K562 (cell line): Measurements from ENCODE around the gene EFNA2. TPM values are rescaled to one million over a fixed set of nuclear protein-coding genes. Genes with fewer than 3 reads are reported as not detected.

Experiments used
- C11orf30 ChIP-seq: fragments of 450-650 bp; IDR thresholded peaks from 2 replicates; pipeline ENCODE4 v1.6.1; 2016; ENCODE audit warnings: low read depth, mild to moderate bottlenecking
- ESRRB ChIP-seq: fragments of 250-450 bp; sonication (Bioruptor Pico); IDR thresholded peaks from 2 replicates; pipeline ENCODE4 v1.5.0; 2020; ENCODE audit warnings: mild to moderate bottlenecking, moderate library complexity, borderline replicate concordance
- FOXJ3 ChIP-seq: sonication (generic); formaldehyde crosslinking; IDR thresholded peaks from 2 replicates; pipeline ENCODE4 v1.4.0; 2020; ENCODE audit warnings: mild to moderate bottlenecking, missing genetic modification reagents
- SIRT6 ChIP-seq: IDR thresholded peaks from one replicate; pipeline ENCODE4 v1.6.1; 2012; ENCODE audit warnings: low read depth, mild to moderate bottlenecking, control low read depth, inconsistent platforms, low read length, moderate library complexity
- USF1 ChIP-seq: sonication (generic); formaldehyde crosslinking; IDR thresholded peaks from 2 replicates; pipeline ENCODE4 v1.9.0; 2022; ENCODE audit warnings: mild to moderate bottlenecking, missing genetic modification reagents
- ZNF639 ChIP-seq, 2 experiments: fragments of 200-800 bp in 1 of 2; sonication (Bioruptor generic) in 1 of 2; sonication (generic) in 1 of 2; formaldehyde crosslinking in 1 of 2; IDR thresholded peaks in 1 of 2; conservative IDR thresholded peaks in 1 of 2; 2 replicates each; pipeline versions ENCODE4 v1.5.0 to v1.6.1; 2016 to 2020; ENCODE audit warnings: missing compliant biosample characterization in 1 of 2, missing genetic modification characterization in 1 of 2, missing genetic modification reagents in 1 of 2
- polyA plus RNA-seq, 8 experiments: library from polyadenylated mRNA; depleted of rRNA in 4 of 8; stranded (reverse) in 5 of 8; unstranded in 3 of 8; fragments of >200 nt; fragmentation: Nextera tagmentation in 2 of 8; fragmentation: Illumina TruSeq in 1 of 8; extraction: Ambion mirVana in 2 of 8; extraction: Trizol in 1 of 8; gene quantifications; 2 replicates each; pipeline versions ENCODE4 v1.2.1 to v1.2.3, GENCODE V29; 2011 to 2014; ENCODE audit warnings: inconsistent platforms in 1 of 8, missing spikeins in 1 of 8
- total RNA-seq, 7 experiments: library from RNA; depleted of rRNA in 6 of 7; stranded (reverse); fragments of >200 nt in 6 of 7; fragmentation: Illumina TruSeq in 2 of 7; extraction: Trizol in 2 of 7; gene quantifications; 2 replicates each; pipeline versions ENCODE4 v1.2.1 to v1.2.3, GENCODE V29; 2011 to 2021; ENCODE audit warnings: low replicate concordance in 1 of 7
- TF ChIP-seq, protein P1 (sequence below), 2 experiments: fragments of 450-650 bp; formaldehyde crosslinking in 1 of 2; IDR thresholded peaks; 2 replicates each; pipeline versions ENCODE4 v1.4.0 to v1.6.1; 2014 to 2020; ENCODE audit warnings: mild to moderate bottlenecking in 2 of 2, borderline replicate concordance in 1 of 2, low read depth in 1 of 2
- TF ChIP-seq, protein P2 (sequence below): fragments of 450-650 bp; formaldehyde crosslinking; IDR thresholded peaks from 2 replicates; pipeline ENCODE4 v1.4.0; 2022; ENCODE audit warnings: missing genetic modification characterization

Gene EFNA2
- total and polyA plus RNA-seq, 9 of the 15 experiments (the other 6 are each of a cell fraction or from before 2014, with no cell fraction given), result 0.11 to 0.44 (median 0.15) TPM; not detected in 6

DNA sequence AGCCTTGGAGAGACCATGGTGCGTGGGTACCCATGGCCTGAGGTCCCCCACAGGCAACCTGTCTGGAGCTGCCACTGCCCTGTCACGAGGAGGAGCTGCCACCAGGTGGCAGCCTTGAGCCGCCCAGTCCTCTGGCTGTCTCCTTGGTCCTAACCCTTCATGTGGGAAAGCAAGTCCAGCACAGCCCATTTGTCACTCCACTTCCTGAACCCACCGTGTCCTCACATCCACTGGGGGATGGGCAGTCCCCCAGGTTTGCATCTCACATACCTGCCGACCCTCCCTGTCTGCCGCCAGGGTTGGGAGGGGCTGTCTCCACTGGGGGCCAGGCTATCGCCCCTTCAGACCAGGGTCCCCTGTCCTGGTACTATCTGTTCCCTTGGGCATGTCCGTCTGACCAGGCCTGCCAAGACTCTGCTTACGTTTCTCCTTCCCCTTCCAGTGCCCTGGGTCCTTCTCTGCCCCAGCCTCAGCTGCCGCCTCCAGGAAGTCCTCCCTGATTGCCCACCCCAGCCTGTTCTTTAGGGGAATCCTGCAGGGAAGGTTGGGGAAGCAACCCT, 5.8 kb upstream of the EFNA2 start (continued):
- TF ChIP-seq, protein P1, sequence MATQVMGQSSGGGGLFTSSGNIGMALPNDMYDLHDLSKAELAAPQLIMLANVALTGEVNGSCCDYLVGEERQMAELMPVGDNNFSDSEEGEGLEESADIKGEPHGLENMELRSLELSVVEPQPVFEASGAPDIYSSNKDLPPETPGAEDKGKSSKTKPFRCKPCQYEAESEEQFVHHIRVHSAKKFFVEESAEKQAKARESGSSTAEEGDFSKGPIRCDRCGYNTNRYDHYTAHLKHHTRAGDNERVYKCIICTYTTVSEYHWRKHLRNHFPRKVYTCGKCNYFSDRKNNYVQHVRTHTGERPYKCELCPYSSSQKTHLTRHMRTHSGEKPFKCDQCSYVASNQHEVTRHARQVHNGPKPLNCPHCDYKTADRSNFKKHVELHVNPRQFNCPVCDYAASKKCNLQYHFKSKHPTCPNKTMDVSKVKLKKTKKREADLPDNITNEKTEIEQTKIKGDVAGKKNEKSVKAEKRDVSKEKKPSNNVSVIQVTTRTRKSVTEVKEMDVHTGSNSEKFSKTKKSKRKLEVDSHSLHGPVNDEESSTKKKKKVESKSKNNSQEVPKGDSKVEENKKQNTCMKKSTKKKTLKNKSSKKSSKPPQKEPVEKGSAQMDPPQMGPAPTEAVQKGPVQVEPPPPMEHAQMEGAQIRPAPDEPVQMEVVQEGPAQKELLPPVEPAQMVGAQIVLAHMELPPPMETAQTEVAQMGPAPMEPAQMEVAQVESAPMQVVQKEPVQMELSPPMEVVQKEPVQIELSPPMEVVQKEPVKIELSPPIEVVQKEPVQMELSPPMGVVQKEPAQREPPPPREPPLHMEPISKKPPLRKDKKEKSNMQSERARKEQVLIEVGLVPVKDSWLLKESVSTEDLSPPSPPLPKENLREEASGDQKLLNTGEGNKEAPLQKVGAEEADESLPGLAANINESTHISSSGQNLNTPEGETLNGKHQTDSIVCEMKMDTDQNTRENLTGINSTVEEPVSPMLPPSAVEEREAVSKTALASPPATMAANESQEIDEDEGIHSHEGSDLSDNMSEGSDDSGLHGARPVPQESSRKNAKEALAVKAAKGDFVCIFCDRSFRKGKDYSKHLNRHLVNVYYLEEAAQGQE (IDR thresholded peaks at IDR 0.05; ENCODE audit: borderline replicate concordance), result peak; percentile 79
- TF ChIP-seq, protein P1 (CRISPR knock-in tag; IDR thresholded peaks at IDR 0.05; ENCODE audit: low read depth), result no peak
- no peak for TF ChIP-seq FOXJ3
- peak; percentile 68 for TF ChIP-seq USF1 (CRISPR knock-in tag)
- no peak for TF ChIP-seq ZNF639 (CRISPR knock-in tag; conservative IDR thresholded peaks at IDR 0.05 in 1 of 2, IDR thresholded peaks at IDR 0.05 in 1 of 2)
- TF ChIP-seq C11orf30, result no peak
- no peak for TF ChIP-seq SIRT6
- TF ChIP-seq, protein P2, sequence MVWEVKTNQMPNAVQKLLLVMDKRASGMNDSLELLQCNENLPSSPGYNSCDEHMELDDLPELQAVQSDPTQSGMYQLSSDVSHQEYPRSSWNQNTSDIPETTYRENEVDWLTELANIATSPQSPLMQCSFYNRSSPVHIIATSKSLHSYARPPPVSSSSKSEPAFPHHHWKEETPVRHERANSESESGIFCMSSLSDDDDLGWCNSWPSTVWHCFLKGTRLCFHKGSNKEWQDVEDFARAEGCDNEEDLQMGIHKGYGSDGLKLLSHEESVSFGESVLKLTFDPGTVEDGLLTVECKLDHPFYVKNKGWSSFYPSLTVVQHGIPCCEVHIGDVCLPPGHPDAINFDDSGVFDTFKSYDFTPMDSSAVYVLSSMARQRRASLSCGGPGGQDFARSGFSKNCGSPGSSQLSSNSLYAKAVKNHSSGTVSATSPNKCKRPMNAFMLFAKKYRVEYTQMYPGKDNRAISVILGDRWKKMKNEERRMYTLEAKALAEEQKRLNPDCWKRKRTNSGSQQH, result no peak
- no peak for TF ChIP-seq ESRRB (CRISPR knock-in tag)
